GM19324 (cell line): ENCODE data around the gene LUC7L.
"Not testable (repeated sequence)": the region's sequence is repeated elsewhere in the genome, so short reads cannot be mapped to it uniquely, and the experiment has no call there.

ENCODE experiments used
- ATAC-seq: cut with Tn5 transposase; IDR thresholded peaks from one replicate; pipeline ENCODE4 v1.9.1; 2021; ENCODE audit warnings: mild to moderate bottlenecking, moderate library complexity; ENCODE audit not compliant: unreplicated experiment, low FRiP score

The LUC7L gene

GRCh38 chr16:228852-229730, at the start of gene LUC7L:
Gene LUC7L (minus strand): TSS chr16:229449. CDS start chr16:229339, 110 bp downstream.
- ATAC-seq: peak; percentile 87

- ATAC-seq: no peak
Observed at GRCh38 chr16:278863-279366, 49.7 kb upstream of the LUC7L start.

GRCh38 chr16:276426-277077, 47.3 kb upstream of the LUC7L start:
- no peak for ATAC-seq

GRCh38 chr16:275786-276232, 46.6 kb upstream of the LUC7L start, which contains the start of gene RGS11:
Gene RGS11 (minus strand): TSS chr16:275944. CDS start chr16:275911, 33 bp downstream.
- ATAC-seq: no peak

- ATAC-seq: no peak
Observed at GRCh38 chr16:275041-275641, 45.9 kb upstream of the LUC7L start.

- no peak for ATAC-seq
Observed at GRCh38 chr16:273547-274421, 44.5 kb upstream of the LUC7L start.

GRCh38 chr16:272633-273546, 43.6 kb upstream of the LUC7L start:
- ATAC-seq: no peak

GRCh38 chr16:270381-271255, 41.4 kb upstream of the LUC7L start:
- no peak for ATAC-seq

- no peak for ATAC-seq
Observed at GRCh38 chr16:269061-269796, 40.0 kb upstream of the LUC7L start.

GRCh38 chr16:268141-269053, 39.1 kb upstream of the LUC7L start:
- ATAC-seq: no peak

GRCh38 chr16:267562-267961, 38.3 kb upstream of the LUC7L start:
- not testable (repeated sequence) for ATAC-seq

- ATAC-seq: no peak
Observed at GRCh38 chr16:266258-267164, 37.3 kb upstream of the LUC7L start.

GRCh38 chr16:265711-266110, 36.5 kb upstream of the LUC7L start:
- ATAC-seq: no peak

GRCh38 chr16:265002-265529, 35.8 kb upstream of the LUC7L start:
- no peak for ATAC-seq

GRCh38 chr16:264440-264951, 35.2 kb upstream of the LUC7L start:
- no peak for ATAC-seq
